ENCODE results near the gene ARHGAP10.

- TF ChIP-seq CTCF (IDR thresholded peaks at IDR 0.05; ENCODE audit: low read length) (no peak), EZH2phosphoT487 (IDR thresholded peaks at IDR 0.05; ENCODE audit: low read length) (no peak), EZH2 (optimal IDR thresholded peaks at IDR 0.05; ENCODE audit: low read depth, low read length) (no peak)
Observed at GRCh38 chr4:147833741-147834140, 101.9 kb downstream of the ARHGAP10 start.

All from MM.1S (cell line).